Caco-2 (cell line): ENCODE measurements around the gene BMP8A. TPM values are rescaled to one million over a fixed set of nuclear protein-coding genes. Genes with fewer than 3 reads are reported as not detected.
A peak's percentile ranks its signal among the peaks of the same experiment; 100 is the strongest.
"Not testable (repeated sequence)": the region's sequence is repeated elsewhere in the genome, so short reads cannot be mapped to it uniquely, and the experiment has no call there.

ENCODE experiments used
- BruUV-seq: library from RNA; stranded (reverse); fragments of 400-500 nt; replicated peaks from 2 replicates; lab custom pipeline; 2021; lab: Mats Ljungman, UMichigan
- CTCF ChIA-PET: fragments of 300-600 bp; sonication (Branson Sonifier 250); formaldehyde crosslinking; loops from one replicate; lab custom pipeline; 2022; ENCODE audit warnings: antibody characterized with exemption; lab: Charles Lee
- POLR2A ChIA-PET: fragments of 300-600 bp; sonication (Branson Sonifier 250); formaldehyde crosslinking; loops from one replicate; lab custom pipeline; 2022; ENCODE audit warnings: antibody characterized with exemption; lab: Charles Lee
- DNase-seq, 2 experiments: peaks; one replicate each; pipeline versions ENCODE4 v3.0.0 to v3.0.0-alpha.2; 2020 to 2022
- H3K27me3 ChIP-seq: replicated peaks from 2 replicates; pipeline ENCODE4 v1.6.0; 2011; ENCODE audit warnings: low read length; ENCODE audit not compliant: control insufficient read depth, insufficient read depth
- H3K36me3 ChIP-seq: 2 replicates; pipeline ENCODE4 v1.5.1; 2011; ENCODE audit warnings: low read length; ENCODE audit not compliant: control insufficient read depth, insufficient read depth
- H3K4me1 ChIP-seq: fragments of 250-450 bp; sonication (Bioruptor Pico); 2 replicates; pipeline ENCODE4 v1.5.1; 2020; ENCODE audit warnings: mild to moderate bottlenecking
- H3K4me3 ChIP-seq: 2 replicates; pipeline ENCODE4 v1.5.1; 2011; ENCODE audit warnings: low read depth, mild to moderate bottlenecking, control low read depth, low read length
- H3K9me3 ChIP-seq: fragments of 250-450 bp; sonication (Bioruptor Pico); 2 replicates; pipeline ENCODE4 v1.5.1; 2020; ENCODE audit warnings: mild to moderate bottlenecking, moderate library complexity
- H3K27ac Mint-ChIP-seq: one replicate; pipeline ENCODE4 v1.8.0; 2022; ENCODE audit warnings: mixed read lengths; ENCODE audit not compliant: unreplicated experiment
- H3K27me3 Mint-ChIP-seq: one replicate; pipeline ENCODE4 v1.8.0; 2022; ENCODE audit warnings: mixed read lengths; ENCODE audit not compliant: insufficient read depth, unreplicated experiment
- H3K36me3 Mint-ChIP-seq: one replicate; pipeline ENCODE4 v1.8.0; 2022; ENCODE audit warnings: mild to moderate bottlenecking, mixed read lengths; ENCODE audit not compliant: insufficient read depth, unreplicated experiment
- H3K4me1 Mint-ChIP-seq: one replicate; pipeline ENCODE4 v1.8.0; 2022; ENCODE audit warnings: low read depth, mixed read lengths; ENCODE audit not compliant: unreplicated experiment
- H3K4me3 Mint-ChIP-seq: one replicate; pipeline ENCODE4 v1.8.0; 2022; ENCODE audit warnings: mild to moderate bottlenecking, moderate library complexity, mixed read lengths; ENCODE audit not compliant: unreplicated experiment
- H3K9me3 Mint-ChIP-seq: one replicate; pipeline ENCODE4 v1.8.0; 2022; ENCODE audit warnings: mixed read lengths; ENCODE audit not compliant: unreplicated experiment
- CTCF ChIP-seq, 2 experiments: fragments of 200-600 bp in 1 of 2; IDR thresholded peaks; 1 replicate in 1 of 2; 2 replicates in 1 of 2; pipeline versions ENCODE4 v1.5.1 to v1.8.0; 2011 to 2022; ENCODE audit warnings: antibody characterized with exemption in 1 of 2, control low read depth in 1 of 2, inconsistent platforms in 1 of 2, low read depth in 1 of 2, low read length in 1 of 2, mild to moderate bottlenecking in 1 of 2, moderate library complexity in 1 of 2; ENCODE audit not compliant: insufficient read depth in 1 of 2, severe bottlenecking in 1 of 2, unreplicated experiment in 1 of 2
- intact Hi-C: fragments of 100-400 bp; cut with micrococcal nuclease; formaldehyde crosslinking; loops from one replicate; pipeline ENCODE4 v1.10.0; 2022; ENCODE audit not compliant: unreplicated experiment
- total RNA-seq: library from RNA; stranded (reverse); gene quantifications from 2 replicates; pipeline ENCODE4 v1.2.3, GENCODE V29; 2022

BMP8A gene
- total RNA-seq, 1 experiment from 2014 or later, result 3.2 TPM

GRCh38 chr1:39490596-39491145 lies 765 bp upstream of the BMP8A start:
- intact Hi-C loops, result loop anchor here (2.0 kb wide), 1 partner anchor 14 kb away; no protein-coding TSS in a partner anchor
- H3K4me1 Mint-ChIP-seq, result no peaks in the 10 kb centered on the region
- H3K9me3 ChIP-seq, result no peaks in the 10 kb centered on the region
- ChIA-PET POLR2A (interaction anchor here (0.6 kb wide), 1 partner anchor 58 kb away, joined by 3 read pairs; no protein-coding TSS in a partner anchor), CTCF (interaction anchor here (1.9 kb wide), 1 partner anchor 48 kb away, joined by 10 read pairs; no protein-coding TSS in a partner anchor)
- no peaks in the 10 kb centered on the region for H3K27me3 Mint-ChIP-seq
- peak overlapping the region; percentile 58 for H3K4me3 Mint-ChIP-seq
- H3K4me1 ChIP-seq, result no peaks in the 10 kb centered on the region
- no peak for TF ChIP-seq CTCF (IDR thresholded peaks at IDR 0.05; ENCODE audit: insufficient read depth in 1 of 2, low read depth in 1 of 2, low read length in 1 of 2, severe bottlenecking in 1 of 2, unreplicated experiment in 1 of 2)
- no TSS peak for BruUV-seq
- H3K27ac Mint-ChIP-seq, result no peak overlapping the region
- no peak for DNase-seq
- H3K9me3 Mint-ChIP-seq, result no peaks in the 10 kb centered on the region
- H3K4me3 ChIP-seq, result peak overlapping the region; percentile 37
- H3K36me3 ChIP-seq, result no peaks in the 10 kb centered on the region
- no peaks in the 10 kb centered on the region for H3K27me3 ChIP-seq
- H3K36me3 Mint-ChIP-seq, result peaks cover 15% of the 10 kb centered on the region

- H3K9me3 Mint-ChIP-seq, H3K36me3 ChIP-seq, H3K4me1 ChIP-seq, H3K27me3 ChIP-seq, H3K36me3 Mint-ChIP-seq, H3K27ac Mint-ChIP-seq, H3K9me3 ChIP-seq, POLR2A ChIA-PET, H3K27me3 Mint-ChIP-seq, BruUV-seq, intact Hi-C loops, H3K4me1 Mint-ChIP-seq: not testable (repeated sequence)
- CTCF ChIA-PET, result interaction anchor here (1.3 kb wide), 1 partner anchor 47 kb away, joined by 5 read pairs; no protein-coding TSS in a partner anchor
- H3K4me3 ChIP-seq, result peak overlapping the region; percentile 67
- H3K4me3 Mint-ChIP-seq, result peak overlapping the region; percentile 63
- peak in 1 of 2 experiments; percentile 18 for DNase-seq
These were observed 944 bp downstream of the BMP8A start for GRCh38 chr1:39492118-39493042.

DNA sequence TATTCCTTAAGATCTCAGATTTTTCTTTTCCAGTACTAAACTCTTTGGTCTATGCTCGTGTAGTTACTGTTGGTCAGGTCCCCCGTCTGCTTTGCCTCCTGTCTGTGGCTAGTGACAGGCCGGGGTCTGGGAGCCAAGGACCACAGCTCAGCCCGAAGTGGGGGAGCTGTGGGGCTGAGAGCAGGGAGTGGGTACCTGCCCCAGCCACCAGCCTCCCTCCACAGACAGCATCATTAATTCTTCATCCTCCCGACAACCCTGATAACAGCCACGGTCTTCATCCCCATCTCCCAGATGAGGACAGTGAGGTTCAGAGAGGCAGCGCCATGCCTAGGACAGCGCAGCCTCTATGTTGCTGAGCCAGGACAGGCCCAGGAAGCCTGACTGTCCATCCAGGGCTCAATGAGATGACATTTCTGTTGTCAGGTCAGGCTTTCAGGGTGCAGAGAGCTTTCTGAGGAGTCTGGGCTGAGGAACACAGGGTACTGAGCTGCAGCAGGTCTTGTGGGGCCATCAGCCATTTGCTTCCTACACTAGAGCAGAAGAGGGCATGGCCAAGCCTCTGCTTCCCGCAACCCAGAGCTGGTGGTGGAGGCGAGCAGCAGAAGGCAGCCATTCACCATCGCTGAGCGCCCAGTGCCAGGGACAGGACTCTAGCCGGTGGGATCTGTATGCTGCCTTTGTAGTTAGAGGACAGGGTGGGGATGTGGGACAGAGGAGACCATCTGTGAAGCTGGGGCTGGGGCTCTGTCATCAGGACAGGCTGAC lies 1.8 kb downstream of the BMP8A start:
- H3K9me3 Mint-ChIP-seq, BruUV-seq, H3K27me3 ChIP-seq, H3K36me3 ChIP-seq, intact Hi-C loops, H3K27me3 Mint-ChIP-seq, H3K4me1 ChIP-seq, DNase-seq, H3K4me1 Mint-ChIP-seq, CTCF ChIA-PET, H3K27ac Mint-ChIP-seq, H3K9me3 ChIP-seq, H3K4me3 ChIP-seq, H3K4me3 Mint-ChIP-seq, H3K36me3 Mint-ChIP-seq, POLR2A ChIA-PET: not testable (repeated sequence)
